ENCODE results near the gene SPCS3.

DNA sequence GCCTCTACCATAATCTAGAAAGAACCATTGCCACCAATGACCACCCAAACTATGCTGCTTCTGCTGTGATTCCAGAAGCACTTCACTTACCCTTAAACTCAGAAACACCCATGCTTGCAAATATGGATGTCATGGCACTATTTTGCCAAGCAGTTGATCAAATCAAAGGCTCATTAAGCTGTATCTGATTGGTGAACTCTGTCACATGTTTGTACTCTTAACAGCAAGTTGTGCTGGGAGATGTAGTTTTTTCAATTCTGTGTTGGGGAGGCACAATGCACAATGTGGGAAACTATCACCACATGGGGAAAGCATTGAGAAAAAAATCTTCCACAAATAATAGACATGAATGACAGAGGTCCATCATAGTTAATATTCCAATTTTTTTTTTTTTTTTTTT is 19.2 kb upstream of the SPCS3 start:
- TF ChIP-seq BHLHE40 (IDR thresholded peaks at IDR 0.05; ENCODE audit: borderline replicate concordance) (no peak), SUZ12 (IDR thresholded peaks at IDR 0.05) (no peak), SP1 (IDR thresholded peaks at IDR 0.05) (no peak), ZNF384 (IDR thresholded peaks at IDR 0.05) (no peak), ELF4 (IDR thresholded peaks at IDR 0.05) (no peak), FOXA1 (IDR thresholded peaks at IDR 0.05) (no peak), NFRKB (IDR thresholded peaks at IDR 0.05) (no peak), FOXM1 (IDR thresholded peaks at IDR 0.05; ENCODE audit: borderline replicate concordance) (no peak), CTBP1 (IDR thresholded peaks at IDR 0.05; ENCODE audit: borderline replicate concordance) (no peak), ARNT (IDR thresholded peaks at IDR 0.05) (no peak), HDGF (IDR thresholded peaks at IDR 0.05; ENCODE audit: borderline replicate concordance) (no peak)
- TF ChIP-seq, protein P1, sequence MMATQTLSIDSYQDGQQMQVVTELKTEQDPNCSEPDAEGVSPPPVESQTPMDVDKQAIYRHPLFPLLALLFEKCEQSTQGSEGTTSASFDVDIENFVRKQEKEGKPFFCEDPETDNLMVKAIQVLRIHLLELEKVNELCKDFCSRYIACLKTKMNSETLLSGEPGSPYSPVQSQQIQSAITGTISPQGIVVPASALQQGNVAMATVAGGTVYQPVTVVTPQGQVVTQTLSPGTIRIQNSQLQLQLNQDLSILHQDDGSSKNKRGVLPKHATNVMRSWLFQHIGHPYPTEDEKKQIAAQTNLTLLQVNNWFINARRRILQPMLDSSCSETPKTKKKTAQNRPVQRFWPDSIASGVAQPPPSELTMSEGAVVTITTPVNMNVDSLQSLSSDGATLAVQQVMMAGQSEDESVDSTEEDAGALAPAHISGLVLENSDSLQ (IDR thresholded peaks at IDR 0.05) = no peak

Measured in HEK293T (cell line).